Lung (tissue), 12 donors: ENCODE results near the gene COL4A2. TPM values are rescaled to one million over a fixed set of nuclear protein-coding genes. Genes with fewer than 3 reads are reported as not detected.
"Not testable (repeated sequence)": the region's sequence is repeated elsewhere in the genome, so short reads cannot be mapped to it uniquely, and the experiment has no call there.

Experiments
- ATAC-seq: fragments of 200-7000 bp; cut with Tn5 transposase; one replicate; pipeline ENCODE4 v1.9.1; 2020; ENCODE audit warnings: moderate number of reproducible peaks; ENCODE audit not compliant: insufficient read depth, low FRiP score
- DNase-seq, 3 donors: peaks; one replicate each; pipeline ENCODE4 v3.0.0-alpha.2; 2013 to 2017
- H3K27ac ChIP-seq, 2 donors: one replicate each; pipeline ENCODE4 v1.5.1; 2013; ENCODE audit warnings: mild to moderate bottlenecking in 2 of 2, moderate library complexity in 2 of 2, control low read depth in 1 of 2, inconsistent platforms in 1 of 2, low read depth in 1 of 2, low read length in 1 of 2
- H3K27me3 ChIP-seq, 3 donors: one replicate each; pipeline ENCODE4 v1.5.1; 2013; ENCODE audit warnings: low read length in 2 of 3; ENCODE audit not compliant: control insufficient read depth in 3 of 3, insufficient read depth in 3 of 3
- H3K36me3 ChIP-seq, 4 donors: one replicate each; pipeline ENCODE4 v1.5.1; 2013; ENCODE audit warnings: low read length in 4 of 4, mild to moderate bottlenecking in 1 of 4, moderate library complexity in 1 of 4; ENCODE audit not compliant: control insufficient read depth in 4 of 4, insufficient read depth in 4 of 4
- H3K4me1 ChIP-seq, 5 donors: one replicate each; pipeline ENCODE4 v1.5.1; 2013; ENCODE audit warnings: low read length in 5 of 5, mild to moderate bottlenecking in 2 of 5, moderate library complexity in 1 of 5; ENCODE audit not compliant: control insufficient read depth in 5 of 5, insufficient read depth in 5 of 5
- H3K4me3 ChIP-seq: one replicate; pipeline ENCODE4 v1.5.1; 2013; ENCODE audit warnings: mild to moderate bottlenecking, control low read depth, moderate library complexity
- H3K9ac ChIP-seq, 2 donors: one replicate each; pipeline ENCODE4 v1.5.1; 2013; ENCODE audit warnings: low read length in 2 of 2, control low read depth in 1 of 2; ENCODE audit not compliant: insufficient read depth in 1 of 2
- H3K9me3 ChIP-seq, 4 donors: one replicate each; pipeline ENCODE4 v1.5.1; 2013; ENCODE audit warnings: low read length in 3 of 4, mild to moderate bottlenecking in 1 of 4, moderate library complexity in 1 of 4; ENCODE audit not compliant: control insufficient read depth in 4 of 4, insufficient read depth in 3 of 4
- CTCF ChIP-seq: IDR thresholded peaks from 2 replicates; pipeline ENCODE4 v1.5.1; 2012; ENCODE audit warnings: mild to moderate bottlenecking; ENCODE audit errors: control extremely low read depth, extremely low read depth
- WGBS, 2 donors: extraction: QIAGEN DNeasy Blood & Tissue Kit; methylation state at CpG; one replicate each; pipeline ENCODE4 v1.1.7; 2013; 5-methylcytosine and 5-hydroxymethylcytosine counted together
- polyA plus RNA-seq, 2 donors: library from polyadenylated mRNA; stranded (reverse); fragments of 200-250 nt; gene quantifications; one replicate each; pipeline ENCODE4 v1.2.1, GENCODE V29; 2013
- total RNA-seq, 2 donors: library from RNA; depleted of rRNA in 1 of 2; stranded (reverse); fragments of >200 nt in 1 of 2; gene quantifications; one replicate each; pipeline ENCODE4 v1.2.1, GENCODE V29; 2014 to 2021
- donor health status: control.
- donor health status: control.
- donor health status: Bipolar disorder and iron deficiency.
- donor health status: healthy.
- donor health status: DM: yes; HTN: yes; CAD: no.

Gene COL4A2
- total and polyA plus RNA-seq, 4 donors: 169 to 627 (median 339) TPM

GRCh38 chr13:110496281-110496680 is 189.2 kb downstream of the COL4A2 start:
- no peak for DNase-seq

DNA sequence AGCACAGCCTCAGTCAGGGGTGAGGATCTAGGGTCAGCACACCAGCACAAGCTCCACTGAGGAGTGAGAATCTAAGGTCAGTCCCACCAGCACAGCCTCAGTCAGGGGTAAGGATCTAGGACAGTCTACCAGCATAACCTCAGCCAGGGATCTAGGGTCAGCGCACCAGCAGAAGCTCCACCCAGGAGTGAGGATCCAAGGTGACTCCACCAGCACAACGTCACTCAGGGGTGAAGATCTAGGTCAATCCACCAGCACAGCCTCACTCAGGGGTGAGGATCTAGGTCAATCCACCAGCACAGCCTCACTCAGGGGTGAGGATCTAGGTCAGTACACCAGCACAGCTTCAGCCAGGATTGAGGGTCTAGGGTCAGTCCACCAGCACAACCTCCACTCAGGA is 189.9 kb downstream of the COL4A2 start:
- Histone ChIP-seq H3K4me1 (no peaks in the 10 kb centered on the region), H3K36me3 (peaks cover 32 to 60% (median 47%) of the 10 kb centered on the region in 4 donors), H3K4me3 (no peak overlapping the region), H3K27ac (no peak overlapping the region), H3K9ac (no peak overlapping the region), H3K27me3 (no peaks in the 10 kb centered on the region), H3K9me3 (no peaks in the 10 kb centered on the region)
- DNase-seq (no peak), ATAC-seq (no peak)
- 94 to 97% methylated on average over 2 of the region's 2 CpGs for WGBS, 2 donors
- TF ChIP-seq CTCF: no peak

More at GRCh38 chr13:110496281-110496680, 189.2 kb downstream of the COL4A2 start:
- Histone ChIP-seq H3K27me3 (no peaks in the 10 kb centered on the region), H3K4me1 (no peaks in the 10 kb centered on the region), H3K36me3 (peaks cover 33 to 61% (median 50%) of the 10 kb centered on the region in 4 donors), H3K4me3 (no peak overlapping the region), H3K9ac (no peak overlapping the region), H3K9me3 (no peaks in the 10 kb centered on the region), H3K27ac (no peak overlapping the region)
- no peak for TF ChIP-seq CTCF
- no peak for ATAC-seq
- 76 to 95% methylated on average over 3 of the region's 3 CpGs for WGBS, 2 donors

- DNase-seq, ATAC-seq, H3K4me3 ChIP-seq, H3K4me1 ChIP-seq, H3K9ac ChIP-seq, H3K27me3 ChIP-seq, H3K9me3 ChIP-seq, H3K27ac ChIP-seq: not testable (repeated sequence)
- H3K36me3 ChIP-seq: peaks cover 26 to 59% (median 46%) of the 10 kb centered on the region in 4 donors
- 97 to 99% methylated on average over 3 of the region's 3 CpGs for WGBS, 2 donors
Measured at GRCh38 chr13:110497896-110498295, 190.8 kb downstream of the COL4A2 start.

DNA sequence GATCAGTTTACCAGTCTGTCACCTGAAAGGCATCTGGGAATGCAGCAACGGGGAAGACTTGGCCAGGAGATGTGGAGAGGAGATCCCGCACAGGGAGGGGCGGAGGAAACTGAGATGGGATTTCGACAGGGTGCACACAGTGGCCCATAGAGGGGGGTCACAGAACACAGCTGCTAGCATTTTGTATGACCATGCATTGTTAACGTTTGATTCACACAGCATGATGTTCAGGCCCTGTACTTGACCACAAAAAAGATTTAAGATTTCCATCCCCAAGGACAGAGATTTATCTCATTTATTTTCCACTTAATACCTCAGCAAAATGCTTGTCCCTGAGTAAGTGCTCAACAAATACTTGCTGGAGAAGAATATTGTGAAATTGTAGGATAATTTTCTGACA is 191.2 kb downstream of the COL4A2 start:
- peaks cover 23 to 63% (median 50%) of the 10 kb centered on the region in 4 donors for H3K36me3 ChIP-seq
- no peak for ATAC-seq

More for the DNA sequence above, 191.2 kb downstream of the COL4A2 start:
- H3K9ac ChIP-seq: no peak overlapping the region
- H3K4me3 ChIP-seq: no peak overlapping the region
- no peak for DNase-seq
- no peaks in the 10 kb centered on the region for H3K4me1 ChIP-seq
- no peak for TF ChIP-seq CTCF
- no peak overlapping the region for H3K27ac ChIP-seq
- no peaks in the 10 kb centered on the region for H3K9me3 ChIP-seq
- no peaks in the 10 kb centered on the region for H3K27me3 ChIP-seq
- 83 to 86% methylated on average over 5 of the region's 5 CpGs for WGBS, 2 donors
